Measurements from ENCODE around the gene GDF3. TPM values are rescaled to one million over a fixed set of nuclear protein-coding genes. Genes with fewer than 3 reads are reported as not detected.

GDF3 gene
- total RNA-seq, 1 experiment from 2014 or later = not detected

DNA sequence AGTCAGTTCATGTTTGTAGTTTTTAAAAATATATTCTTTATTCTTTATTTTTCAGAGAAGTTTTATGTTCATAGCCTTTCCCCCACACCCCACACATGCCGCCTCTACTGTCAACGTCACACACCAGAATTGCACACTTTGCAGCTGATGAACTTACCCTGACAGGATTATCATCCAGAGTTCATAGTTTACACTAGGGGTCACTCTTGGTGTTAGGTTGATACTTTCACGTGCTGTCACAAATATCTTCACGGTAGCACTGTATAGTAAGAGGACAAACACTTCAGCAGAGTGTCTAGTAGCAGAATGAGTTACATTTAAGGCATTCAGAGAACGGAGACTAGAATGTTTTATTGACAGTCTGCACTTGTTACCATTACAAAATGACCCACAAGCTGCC, 20.8 kb upstream of the GDF3 start:
- no peaks in the 10 kb centered on the region for H4K20me1 ChIP-seq (ENCODE audit: insufficient read depth)
- DNase-seq (ENCODE audit: low read depth, low spot score) = peak; percentile 19
- H3K79me2 ChIP-seq (ENCODE audit: insufficient read depth, low read length) = no peaks in the 10 kb centered on the region
- BruUV-seq (replicated peaks) = no TSS peak
- no peak overlapping the region for H2AFZ ChIP-seq (ENCODE audit: low read depth, low read length, poor library complexity, severe bottlenecking)
- no peak overlapping the region for H3K4me2 ChIP-seq (ENCODE audit: low read length)
- H3K4me3 ChIP-seq (replicated peaks in 1 of 2; ENCODE audit: low read depth in 1 of 2, low read length in 2 of 2) = no peak overlapping the region
- RAD21 ChIA-PET (ENCODE audit: low non-redundant PET in 1 of 2, low total read pairs in 2 of 2, uncharacterized antibody in 2 of 2, unreplicated experiment in 2 of 2) = interaction anchor here (0.6 to 1.5 kb wide), 3 partner anchors 83 to 311 kb away, joined by 3 to 4 read pairs (median 3); no protein-coding TSS in a partner anchor
- ATAC-seq = peak; percentile 89
- no peaks in the 10 kb centered on the region for H3K4me1 ChIP-seq (ENCODE audit: control insufficient read depth in 1 of 2, insufficient read depth in 2 of 2, low read length in 2 of 2)
- no peaks in the 10 kb centered on the region for H3K36me3 ChIP-seq (ENCODE audit: control insufficient read depth in 1 of 2, insufficient read depth in 2 of 2, low read length in 2 of 2)
- intact Hi-C loops (cut with micrococcal nuclease) = loop anchor here (5.0 kb wide), 1 partner anchor 91 kb away; no protein-coding TSS in a partner anchor
- H3K27ac ChIP-seq (ENCODE audit: low read depth, low read length) = no peak overlapping the region
- H3K9me2 ChIP-seq (ENCODE audit: insufficient read depth) = no peaks in the 10 kb centered on the region
- no peaks in the 10 kb centered on the region for H3K9me3 ChIP-seq (ENCODE audit: control insufficient read depth in 1 of 2, insufficient read depth in 1 of 2, low read depth in 1 of 2, low read length in 2 of 2)
- H3K27me3 ChIP-seq (ENCODE audit: insufficient read depth, low read length) = no peaks in the 10 kb centered on the region
- H3K9ac ChIP-seq (ENCODE audit: low read length) = no peak overlapping the region
- TF ChIP-seq POLR2A (IDR thresholded peaks at IDR 0.05; ENCODE audit: borderline replicate concordance, extremely low read depth, insufficient read depth, insufficient read length) = no peak
- TF ChIP-seq, protein P1, sequence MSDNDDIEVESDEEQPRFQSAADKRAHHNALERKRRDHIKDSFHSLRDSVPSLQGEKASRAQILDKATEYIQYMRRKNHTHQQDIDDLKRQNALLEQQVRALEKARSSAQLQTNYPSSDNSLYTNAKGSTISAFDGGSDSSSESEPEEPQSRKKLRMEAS (IDR thresholded peaks at IDR 0.05) = no peak
- TF ChIP-seq CBX3 (IDR thresholded peaks at IDR 0.05; ENCODE audit: low read depth) = no peak
- TF ChIP-seq SRF (IDR thresholded peaks at IDR 0.05; ENCODE audit: low read depth) = no peak
- TF ChIP-seq POLR2AphosphoS5 (IDR thresholded peaks at IDR 0.05; ENCODE audit: low read depth, low read length) = no peak
- no peak for TF ChIP-seq ZNF274 (IDR thresholded peaks at IDR 0.05; ENCODE audit: low read depth, low read length)
- TF ChIP-seq, protein P2, sequence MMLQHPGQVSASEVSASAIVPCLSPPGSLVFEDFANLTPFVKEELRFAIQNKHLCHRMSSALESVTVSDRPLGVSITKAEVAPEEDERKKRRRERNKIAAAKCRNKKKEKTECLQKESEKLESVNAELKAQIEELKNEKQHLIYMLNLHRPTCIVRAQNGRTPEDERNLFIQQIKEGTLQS (IDR thresholded peaks at IDR 0.05) = no peak
- TF ChIP-seq RAD21 (IDR thresholded peaks at IDR 0.05; ENCODE audit: low read depth) = peak; percentile 56
- TF ChIP-seq, protein P3, sequence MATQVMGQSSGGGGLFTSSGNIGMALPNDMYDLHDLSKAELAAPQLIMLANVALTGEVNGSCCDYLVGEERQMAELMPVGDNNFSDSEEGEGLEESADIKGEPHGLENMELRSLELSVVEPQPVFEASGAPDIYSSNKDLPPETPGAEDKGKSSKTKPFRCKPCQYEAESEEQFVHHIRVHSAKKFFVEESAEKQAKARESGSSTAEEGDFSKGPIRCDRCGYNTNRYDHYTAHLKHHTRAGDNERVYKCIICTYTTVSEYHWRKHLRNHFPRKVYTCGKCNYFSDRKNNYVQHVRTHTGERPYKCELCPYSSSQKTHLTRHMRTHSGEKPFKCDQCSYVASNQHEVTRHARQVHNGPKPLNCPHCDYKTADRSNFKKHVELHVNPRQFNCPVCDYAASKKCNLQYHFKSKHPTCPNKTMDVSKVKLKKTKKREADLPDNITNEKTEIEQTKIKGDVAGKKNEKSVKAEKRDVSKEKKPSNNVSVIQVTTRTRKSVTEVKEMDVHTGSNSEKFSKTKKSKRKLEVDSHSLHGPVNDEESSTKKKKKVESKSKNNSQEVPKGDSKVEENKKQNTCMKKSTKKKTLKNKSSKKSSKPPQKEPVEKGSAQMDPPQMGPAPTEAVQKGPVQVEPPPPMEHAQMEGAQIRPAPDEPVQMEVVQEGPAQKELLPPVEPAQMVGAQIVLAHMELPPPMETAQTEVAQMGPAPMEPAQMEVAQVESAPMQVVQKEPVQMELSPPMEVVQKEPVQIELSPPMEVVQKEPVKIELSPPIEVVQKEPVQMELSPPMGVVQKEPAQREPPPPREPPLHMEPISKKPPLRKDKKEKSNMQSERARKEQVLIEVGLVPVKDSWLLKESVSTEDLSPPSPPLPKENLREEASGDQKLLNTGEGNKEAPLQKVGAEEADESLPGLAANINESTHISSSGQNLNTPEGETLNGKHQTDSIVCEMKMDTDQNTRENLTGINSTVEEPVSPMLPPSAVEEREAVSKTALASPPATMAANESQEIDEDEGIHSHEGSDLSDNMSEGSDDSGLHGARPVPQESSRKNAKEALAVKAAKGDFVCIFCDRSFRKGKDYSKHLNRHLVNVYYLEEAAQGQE (IDR thresholded peaks at IDR 0.05; ENCODE audit: low read depth) = no peak
- no peak for TF ChIP-seq YY1 (IDR thresholded peaks at IDR 0.05; ENCODE audit: extremely low read depth, insufficient replicate concordance, low read depth, low read length)
- TF ChIP-seq ZFX (IDR thresholded peaks at IDR 0.05) = no peak
- no peak for TF ChIP-seq SIN3A (IDR thresholded peaks at IDR 0.05; ENCODE audit: low read depth)
- no peak for TF ChIP-seq ELF1 (IDR thresholded peaks at IDR 0.05; ENCODE audit: borderline replicate concordance, low read depth)
- TF ChIP-seq, protein P4, sequence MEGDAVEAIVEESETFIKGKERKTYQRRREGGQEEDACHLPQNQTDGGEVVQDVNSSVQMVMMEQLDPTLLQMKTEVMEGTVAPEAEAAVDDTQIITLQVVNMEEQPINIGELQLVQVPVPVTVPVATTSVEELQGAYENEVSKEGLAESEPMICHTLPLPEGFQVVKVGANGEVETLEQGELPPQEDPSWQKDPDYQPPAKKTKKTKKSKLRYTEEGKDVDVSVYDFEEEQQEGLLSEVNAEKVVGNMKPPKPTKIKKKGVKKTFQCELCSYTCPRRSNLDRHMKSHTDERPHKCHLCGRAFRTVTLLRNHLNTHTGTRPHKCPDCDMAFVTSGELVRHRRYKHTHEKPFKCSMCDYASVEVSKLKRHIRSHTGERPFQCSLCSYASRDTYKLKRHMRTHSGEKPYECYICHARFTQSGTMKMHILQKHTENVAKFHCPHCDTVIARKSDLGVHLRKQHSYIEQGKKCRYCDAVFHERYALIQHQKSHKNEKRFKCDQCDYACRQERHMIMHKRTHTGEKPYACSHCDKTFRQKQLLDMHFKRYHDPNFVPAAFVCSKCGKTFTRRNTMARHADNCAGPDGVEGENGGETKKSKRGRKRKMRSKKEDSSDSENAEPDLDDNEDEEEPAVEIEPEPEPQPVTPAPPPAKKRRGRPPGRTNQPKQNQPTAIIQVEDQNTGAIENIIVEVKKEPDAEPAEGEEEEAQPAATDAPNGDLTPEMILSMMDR (IDR thresholded peaks at IDR 0.05 in 2 of 3, conservative IDR thresholded peaks at IDR 0.05 in 1 of 3; ENCODE audit: borderline replicate concordance in 1 of 3, insufficient read depth in 1 of 3, low read depth in 2 of 3, low read length in 2 of 3) = peak; percentile 26 to 45 (median 40); a peak in 3 of 6 replicates
- no peak for TF ChIP-seq CEBPB (IDR thresholded peaks at IDR 0.05; ENCODE audit: low read depth)
- TF ChIP-seq JUND (IDR thresholded peaks at IDR 0.05) = no peak
- CTCF ChIA-PET = interaction anchor here (1.0 to 1.7 kb wide), 5 partner anchors 10 to 218 kb away, joined by 3 to 20 read pairs (median 3); no protein-coding TSS in a partner anchor
- POLR2A ChIA-PET = no interaction called here
